GM21447 (cell line): Measurements from ENCODE around the gene SLC23A3.

Experiments
- ATAC-seq: cut with Tn5 transposase; IDR thresholded peaks from one replicate; pipeline ENCODE4 v1.9.1; 2021; ENCODE audit not compliant: unreplicated experiment

Gene SLC23A3

GRCh38 chr2:219155054-219155644 is 14.7 kb downstream of the SLC23A3 start:
- ATAC-seq, result no peak

GRCh38 chr2:219149667-219150066 is 20.2 kb downstream of the SLC23A3 start:
- no peak for ATAC-seq

- ATAC-seq, result no peak
Measured at GRCh38 chr2:219142329-219142728, 27.5 kb downstream of the SLC23A3 start.

- ATAC-seq, result no peak
Measured at GRCh38 chr2:219140722-219141121, 29.1 kb downstream of the SLC23A3 start.

GRCh38 chr2:219133976-219134375 is 35.9 kb downstream of the SLC23A3 start:
- no peak for ATAC-seq

- no peak for ATAC-seq
Measured at GRCh38 chr2:219131744-219132143, 38.1 kb downstream of the SLC23A3 start.

GRCh38 chr2:219131327-219131726 is 38.5 kb downstream of the SLC23A3 start:
- no peak for ATAC-seq

GRCh38 chr2:219129589-219129988 is 40.2 kb downstream of the SLC23A3 start:
- ATAC-seq, result no peak

GRCh38 chr2:219128396-219128795 is 41.4 kb downstream of the SLC23A3 start:
- ATAC-seq, result no peak

GRCh38 chr2:219127037-219127635 is 42.7 kb downstream of the SLC23A3 start:
- ATAC-seq, result no peak

- ATAC-seq, result no peak
Measured at GRCh38 chr2:219126555-219126954, 43.3 kb downstream of the SLC23A3 start.

- no peak for ATAC-seq
Measured at GRCh38 chr2:219125886-219126270, 44.0 kb downstream of the SLC23A3 start.

- no peak for ATAC-seq
Measured at GRCh38 chr2:219125225-219125885, 44.5 kb downstream of the SLC23A3 start.

GRCh38 chr2:219124381-219125110 is 45.3 kb downstream of the SLC23A3 start:
- no peak for ATAC-seq

- no peak for ATAC-seq
Measured at GRCh38 chr2:219123356-219124135, 46.3 kb downstream of the SLC23A3 start.

GRCh38 chr2:219122202-219122980 is 47.4 kb downstream of the SLC23A3 start:
- ATAC-seq, result no peak

- ATAC-seq, result no peak
Measured at GRCh38 chr2:219120082-219120481, 49.7 kb downstream of the SLC23A3 start.

GRCh38 chr2:219119422-219120043 is 50.3 kb downstream of the SLC23A3 start:
- ATAC-seq, result no peak

- ATAC-seq, result no peak
Measured at GRCh38 chr2:219118504-219118903, 51.3 kb downstream of the SLC23A3 start.
